ENCODE data around the gene TF. TPM values are rescaled to one million over a fixed set of nuclear protein-coding genes. Genes with fewer than 3 reads are reported as not detected.

The TF gene
- total and polyA plus RNA-seq, 2 of the 8 experiments (the other 6 are each of a cell fraction or from before 2014, with no cell fraction given), result 0.02 to 0.26 TPM

DNA sequence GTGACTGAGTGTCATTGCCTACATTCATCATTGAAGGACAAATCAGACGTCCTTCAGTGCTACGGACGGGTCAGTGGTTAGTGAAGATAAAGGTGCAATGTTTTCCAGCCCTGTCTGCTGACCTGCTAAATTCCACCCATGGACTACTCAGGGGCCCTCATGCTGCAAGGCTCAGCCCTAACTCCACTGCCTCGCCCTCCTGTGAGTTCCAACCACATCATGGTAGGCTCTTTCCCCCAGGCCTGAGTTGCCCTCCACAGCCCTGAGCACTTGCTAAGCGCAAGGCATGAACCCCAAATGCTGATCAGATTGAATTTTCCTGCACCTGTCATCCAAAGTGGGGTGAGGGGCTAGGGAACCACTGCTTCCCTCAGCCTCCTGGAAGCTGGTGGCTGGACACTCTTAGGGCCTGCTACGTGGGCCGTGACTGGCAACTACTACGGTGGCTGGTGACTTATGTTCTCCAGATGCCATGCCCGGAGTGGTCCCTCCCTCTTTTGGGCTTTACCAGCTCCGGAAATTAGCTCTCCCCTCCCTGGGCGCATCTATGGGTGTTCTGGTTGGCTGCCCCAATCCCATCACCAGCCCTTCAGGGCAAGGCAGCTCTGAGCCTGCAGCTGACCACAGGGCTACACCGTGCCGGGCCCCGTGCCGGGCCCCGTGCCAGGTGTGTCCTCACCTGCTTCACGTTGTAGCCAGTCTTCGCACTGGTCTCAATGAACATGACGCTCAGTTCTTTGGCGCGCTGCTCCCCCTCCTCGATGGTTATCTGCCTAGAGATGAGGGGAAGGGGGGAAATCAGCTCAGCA lies 91.5 kb downstream of the TF start:
- WGBS, 2 experiments (ENCODE audit: extremely low coverage in 1 of 2, insufficient coverage in 1 of 2, insufficient read length in 1 of 2, insufficient replicate concordance in 2 of 2, low coverage in 1 of 2, low lambda C conversion rate in 2 of 2, missing lambda C conversion rate in 1 of 2), result 90% methylated on average over 16 of the region's 22 CpGs; no CpG with 5 or more reads in 1 of the 2 experiments
- Histone ChIP-seq H4K5ac (ENCODE audit: insufficient read length, low read depth, low read length) (no peak overlapping the region), H3K18ac (ENCODE audit: extremely low read depth, low read length) (no peak overlapping the region), H3K79me1 (ENCODE audit: low read depth, low read length) (no peaks in the 10 kb centered on the region), H2AFZ (ENCODE audit: low read length) (no peak overlapping the region), H3K56ac (replicated peaks; ENCODE audit: insufficient read length, low read depth, low read length) (no peak overlapping the region), H3K23me2 (ENCODE audit: low read depth, low read length) (peaks cover 4% of the 10 kb centered on the region; the same call in 1 of the 2 replicates), H3K36me3 (ENCODE audit: control insufficient read depth in 2 of 4, insufficient read depth in 4 of 4, low read length in 3 of 4) (no peaks in the 10 kb centered on the region; a peak in 3 of 8 replicates), H4K91ac (replicated peaks; ENCODE audit: insufficient read length, low read length) (no peak overlapping the region), H3K4me2 (ENCODE audit: insufficient read depth in 1 of 2, low read depth in 2 of 2, low read length in 2 of 2) (no peak overlapping the region), H4K8ac (ENCODE audit: extremely low read depth, insufficient read depth, low read length) (no peak overlapping the region), H3K79me2 (ENCODE audit: control insufficient read depth in 1 of 2, insufficient read depth in 2 of 2, low read length in 2 of 2) (no peaks in the 10 kb centered on the region), H2BK5ac (ENCODE audit: low read depth, low read length) (no peak overlapping the region), H2BK15ac (ENCODE audit: low read length) (no peak overlapping the region), H3K27ac (ENCODE audit: low read depth, low read length) (no peak overlapping the region; the same call in 1 of the 2 replicates), H3K23ac (ENCODE audit: insufficient read length) (no peak overlapping the region), H4K20me1 (replicated peaks in 1 of 2; ENCODE audit: control insufficient read depth in 1 of 2, insufficient read depth in 2 of 2, low read length in 2 of 2) (no peaks in the 10 kb centered on the region), H3K4me3 (ENCODE audit: extremely low read depth in 1 of 4, insufficient read depth in 2 of 4, low read depth in 3 of 4, low read length in 4 of 4) (no peak overlapping the region), H2BK12ac (ENCODE audit: low read depth, low read length) (no peak overlapping the region), H3K9me3 (ENCODE audit: insufficient read depth in 2 of 2, low read depth in 1 of 2, low read length in 1 of 2) (no peaks in the 10 kb centered on the region), H3K9ac (replicated peaks in 1 of 4; ENCODE audit: extremely low read depth in 1 of 4, low read depth in 3 of 4, low read length in 3 of 4) (no peak overlapping the region), H2AK5ac (ENCODE audit: low read depth, low read length) (no peak overlapping the region), H3K4ac (replicated peaks; ENCODE audit: insufficient read length, low read depth, low read length) (no peak overlapping the region), H2BK20ac (ENCODE audit: low read length) (no peak overlapping the region), H3K27me3 (replicated peaks in 1 of 4; ENCODE audit: control insufficient read depth in 3 of 4, extremely low read depth in 1 of 4, insufficient read depth in 3 of 4, low read length in 3 of 4) (no peaks in the 10 kb centered on the region), H2BK120ac (replicated peaks; ENCODE audit: low read depth, low read length) (no peak overlapping the region), H3K4me1 (replicated peaks in 1 of 4; ENCODE audit: control insufficient read depth in 3 of 4, insufficient read depth in 4 of 4, low read length in 3 of 4) (peaks cover 0 to 2% (median 0%) of the 10 kb centered on the region in 4 experiments; a peak in 1 of 7 replicates), H3K14ac (ENCODE audit: insufficient read length) (no peak overlapping the region)
- FAIRE-seq (no peak), DNase-seq (ENCODE audit: low read depth in 1 of 2, low spot score in 2 of 2) (no peak)
- ChIA-PET CTCF (ENCODE audit: partially characterized antibody) (interaction anchor here (0.6 kb wide), 1 partner anchor 204 kb away, joined by 3 read pairs; no protein-coding TSS in a partner anchor), POLR2A (ENCODE audit: partially characterized antibody) (no interaction called here)
- no peak for TF ChIP-seq MAFK (IDR thresholded peaks at IDR 0.05; ENCODE audit: low read depth, low read length)
